ENCODE data around the gene PON3.

Gene PON3

DNA sequence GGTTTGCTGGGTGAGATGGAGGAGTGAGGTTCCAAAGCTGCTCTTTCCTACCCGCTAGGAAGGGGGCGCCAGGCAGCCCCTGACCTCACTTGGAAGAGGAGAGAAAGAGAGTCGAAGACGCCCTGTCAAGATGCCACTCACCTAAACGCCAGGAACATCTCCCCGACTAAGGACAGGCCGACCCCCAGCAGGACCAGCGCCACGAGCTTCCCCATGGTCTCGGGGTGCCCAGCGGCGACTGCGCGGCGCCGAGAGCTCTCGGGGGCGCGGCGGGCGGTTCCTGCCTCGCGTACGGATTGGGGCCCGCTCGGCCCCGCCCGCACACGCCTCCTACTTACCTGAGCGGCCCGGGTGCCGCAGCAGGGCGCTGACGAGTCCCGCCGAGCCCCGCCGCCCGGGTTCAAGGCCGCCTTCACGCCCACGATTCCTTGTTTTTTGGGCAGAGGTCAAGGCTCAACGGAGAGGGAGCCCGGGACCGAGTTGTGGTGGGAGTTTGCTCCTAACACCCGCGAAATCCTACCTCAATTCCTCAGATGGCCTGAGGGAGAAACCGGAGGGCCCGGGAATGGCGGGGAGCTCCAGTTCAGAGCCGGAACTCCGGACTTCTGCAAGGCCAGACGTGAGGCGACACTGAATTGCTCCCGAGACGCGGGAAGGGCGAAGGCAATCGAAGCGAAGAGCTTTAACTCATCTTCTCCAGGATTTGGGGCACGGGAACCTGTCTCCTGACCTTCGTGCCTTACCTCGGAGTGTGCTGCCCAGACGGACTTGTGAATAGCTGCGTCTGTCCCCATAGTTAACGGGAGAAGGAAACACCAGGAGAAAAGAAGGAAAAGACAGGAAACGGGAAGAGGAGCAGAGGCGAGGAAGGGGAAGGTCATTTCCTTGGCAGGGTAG is at the start of gene PON3:
PON3 (minus strand) TSS at position 240 of the 897 bp plus-strand sequence; CDS start at position 215, 25 bp downstream.
- DNase-seq (ENCODE audit: low spot score), result peak; percentile 26
- TF ChIP-seq, protein P1, sequence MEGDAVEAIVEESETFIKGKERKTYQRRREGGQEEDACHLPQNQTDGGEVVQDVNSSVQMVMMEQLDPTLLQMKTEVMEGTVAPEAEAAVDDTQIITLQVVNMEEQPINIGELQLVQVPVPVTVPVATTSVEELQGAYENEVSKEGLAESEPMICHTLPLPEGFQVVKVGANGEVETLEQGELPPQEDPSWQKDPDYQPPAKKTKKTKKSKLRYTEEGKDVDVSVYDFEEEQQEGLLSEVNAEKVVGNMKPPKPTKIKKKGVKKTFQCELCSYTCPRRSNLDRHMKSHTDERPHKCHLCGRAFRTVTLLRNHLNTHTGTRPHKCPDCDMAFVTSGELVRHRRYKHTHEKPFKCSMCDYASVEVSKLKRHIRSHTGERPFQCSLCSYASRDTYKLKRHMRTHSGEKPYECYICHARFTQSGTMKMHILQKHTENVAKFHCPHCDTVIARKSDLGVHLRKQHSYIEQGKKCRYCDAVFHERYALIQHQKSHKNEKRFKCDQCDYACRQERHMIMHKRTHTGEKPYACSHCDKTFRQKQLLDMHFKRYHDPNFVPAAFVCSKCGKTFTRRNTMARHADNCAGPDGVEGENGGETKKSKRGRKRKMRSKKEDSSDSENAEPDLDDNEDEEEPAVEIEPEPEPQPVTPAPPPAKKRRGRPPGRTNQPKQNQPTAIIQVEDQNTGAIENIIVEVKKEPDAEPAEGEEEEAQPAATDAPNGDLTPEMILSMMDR (IDR thresholded peaks at IDR 0.05; ENCODE audit: extremely low read depth, missing control alignments), result peak; percentile 16

DNA sequence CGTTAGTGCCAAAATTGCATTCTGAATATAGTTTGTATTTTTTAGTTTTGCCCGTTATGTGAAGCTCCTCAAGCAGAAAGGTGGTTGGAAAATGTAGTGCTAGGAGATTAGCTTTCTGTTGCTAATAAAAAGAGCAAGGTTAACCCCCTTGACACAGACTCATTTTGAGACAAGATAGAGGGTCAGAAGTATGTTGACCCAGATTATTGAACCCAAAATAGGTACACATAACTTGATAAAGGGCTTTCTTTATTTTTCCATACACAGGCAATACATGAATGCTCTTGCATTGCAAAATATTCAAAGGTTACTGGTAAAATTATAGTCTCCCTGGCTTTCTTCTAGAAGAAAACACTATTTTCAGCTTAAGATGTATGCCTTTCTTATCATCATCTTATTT is 48.6 kb upstream of the PON3 start:
- TF ChIP-seq, protein P1 (IDR thresholded peaks at IDR 0.05; ENCODE audit: extremely low read depth, missing control alignments), result no peak
- DNase-seq (ENCODE audit: low spot score), result no peak

DNA sequence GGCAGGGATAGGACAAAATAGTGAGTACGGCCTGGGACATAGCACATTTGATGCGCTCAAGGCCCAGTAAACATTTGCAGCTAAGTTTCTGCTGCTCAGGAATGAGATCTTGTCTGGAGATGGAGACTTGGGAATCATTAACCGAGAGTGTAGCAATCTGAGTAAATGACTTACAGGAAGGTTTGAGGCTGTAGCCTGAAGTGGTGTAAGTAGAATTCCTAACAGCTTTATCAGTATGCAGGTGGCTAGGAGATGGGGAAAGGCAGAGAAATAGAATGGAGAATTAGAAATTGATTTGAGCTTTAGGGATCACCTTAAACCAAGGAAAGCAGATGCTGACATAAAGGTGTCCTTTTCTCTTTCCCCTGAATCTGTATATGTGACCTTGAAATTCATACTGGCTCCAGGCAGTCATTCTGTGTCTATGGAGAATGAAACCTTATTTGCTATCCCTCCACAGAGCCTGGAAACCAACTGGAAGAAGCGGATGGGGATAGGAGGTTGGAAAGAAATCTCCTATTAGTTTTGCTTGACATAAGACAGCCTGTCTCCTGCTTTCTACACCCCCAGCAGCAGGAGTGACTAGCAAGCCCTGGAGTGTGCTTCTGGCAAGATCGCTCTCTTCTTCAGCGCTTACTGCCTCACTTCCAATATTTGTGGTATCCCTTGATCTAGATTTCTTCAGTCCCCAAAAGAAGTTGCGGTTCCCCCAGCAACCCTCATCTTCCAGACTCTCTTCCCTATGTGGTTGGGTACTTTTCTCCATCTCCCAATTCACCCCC is 45.1 kb upstream of the PON3 start:
- DNase-seq (ENCODE audit: low spot score), result no peak
- TF ChIP-seq, protein P1 (IDR thresholded peaks at IDR 0.05; ENCODE audit: extremely low read depth, missing control alignments), result no peak

DNA sequence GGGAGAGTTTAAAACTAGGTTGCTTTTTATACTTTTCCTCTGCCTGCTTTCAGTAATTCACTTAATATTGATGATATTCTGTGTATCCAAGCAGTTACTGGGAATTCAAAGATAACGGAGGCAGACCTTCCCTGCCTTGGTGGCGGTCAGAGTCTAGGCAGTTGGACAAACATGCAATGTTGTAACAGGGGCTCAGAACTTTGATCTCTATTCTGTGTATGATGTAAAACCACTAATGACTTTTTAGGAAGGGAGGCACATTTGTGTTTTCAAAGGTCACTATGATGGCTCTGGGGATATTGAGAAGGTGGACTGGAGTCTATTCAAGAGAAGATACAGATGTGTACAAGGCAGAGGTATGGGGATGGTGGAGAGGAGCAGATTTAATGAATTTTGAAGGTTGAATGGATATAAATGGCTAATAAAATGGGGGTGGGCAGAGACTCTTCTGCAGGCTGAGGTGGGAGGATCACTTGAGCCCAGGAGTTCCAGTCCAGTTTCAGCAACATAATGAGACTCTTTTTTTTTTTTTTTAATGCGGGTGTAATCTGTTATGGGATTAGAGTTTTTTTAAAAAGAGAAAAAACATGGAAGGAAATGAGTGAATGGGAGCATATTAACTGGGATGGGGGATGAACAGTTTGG is 44.3 kb upstream of the PON3 start:
- no peak for DNase-seq (ENCODE audit: low spot score)
- TF ChIP-seq, protein P1 (IDR thresholded peaks at IDR 0.05; ENCODE audit: extremely low read depth, missing control alignments), result no peak

DNA sequence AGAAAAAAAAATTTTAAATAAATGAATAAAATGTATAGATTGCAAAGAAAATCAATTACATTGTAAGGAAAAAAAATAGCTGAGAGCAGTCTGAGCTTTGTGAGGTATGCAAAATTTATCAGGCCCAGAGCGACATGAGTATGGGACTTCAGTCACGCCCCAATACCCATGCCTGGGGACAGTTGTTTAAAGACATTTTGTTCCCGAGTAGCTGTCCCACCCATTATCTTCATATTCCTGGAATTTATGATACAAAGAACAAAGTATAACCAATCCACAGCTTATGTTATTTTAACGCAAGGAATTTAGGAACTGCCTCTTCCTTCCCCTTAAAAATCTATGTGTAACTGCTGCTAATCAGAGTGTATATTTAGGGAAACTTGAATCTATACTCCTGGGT is 40.2 kb upstream of the PON3 start:
- TF ChIP-seq, protein P1 (IDR thresholded peaks at IDR 0.05; ENCODE audit: extremely low read depth, missing control alignments), result no peak
- DNase-seq (ENCODE audit: low spot score), result no peak

DNA sequence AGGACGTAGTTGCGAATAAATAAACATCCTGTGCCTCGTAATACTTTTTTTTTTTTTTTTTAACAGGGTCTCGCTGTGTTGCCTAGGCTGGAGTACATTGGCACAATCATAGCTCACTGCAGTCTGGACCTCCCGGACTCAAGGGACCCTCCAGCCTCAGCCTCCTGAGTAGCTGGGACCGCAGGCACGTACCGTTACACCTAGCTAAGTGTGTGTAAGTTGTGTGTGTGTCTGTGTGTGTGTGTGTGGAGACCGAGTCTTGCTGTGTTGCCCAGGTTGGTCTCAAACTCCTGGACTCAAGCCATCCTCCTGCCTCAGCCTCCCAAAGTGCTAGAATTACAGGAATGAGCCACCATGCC is 39.2 kb upstream of the PON3 start:
- TF ChIP-seq, protein P1 (IDR thresholded peaks at IDR 0.05; ENCODE audit: extremely low read depth, missing control alignments), result no peak
- DNase-seq (ENCODE audit: low spot score), result no peak

Data from GM20000 (cell line).